IMR-90 (cell line): ENCODE measurements around the gene BRI3BP. TPM values are rescaled to one million over a fixed set of nuclear protein-coding genes. Genes with fewer than 3 reads are reported as not detected.

ENCODE experiments used
- ATAC-seq: fragments of 200-7000 bp; cut with Tn5 transposase; 2 replicates; pipeline ENCODE4 v1.9.1; 2020; ENCODE audit warnings: low read depth, mild to moderate bottlenecking, moderate library complexity
- BruUV-seq: library from RNA; stranded (reverse); fragments of 400-500 nt; replicated peaks from 2 replicates; lab custom pipeline; 2021; lab: Mats Ljungman, UMichigan
- CTCF ChIA-PET: fragments of 300-600 bp; formaldehyde crosslinking; extraction: SDS; loops from one replicate; lab custom pipeline; 2021; ENCODE audit warnings: antibody characterized with exemption; lab: Yijun Ruan, JAX
- POLR2A ChIA-PET: fragments of 300-600 bp; sonication (Branson Sonifier 250); formaldehyde crosslinking; loops from one replicate; lab custom pipeline; 2022; ENCODE audit warnings: antibody characterized with exemption; ENCODE audit not compliant: unreplicated experiment; lab: Charles Lee
- DNase-seq: peaks from one replicate; pipeline ENCODE4 v3.0.0; 2013
- H2AFZ ChIP-seq: replicated peaks from 2 replicates; pipeline ENCODE3; 2013; ENCODE audit warnings: low read length, mild to moderate bottlenecking; ENCODE audit not compliant: poor library complexity
- H2AK5ac ChIP-seq: 2 replicates; pipeline ENCODE4 v1.6.1; 2013; ENCODE audit warnings: low read depth, low read length, inconsistent platforms
- H2AK9ac ChIP-seq: replicated peaks from 2 replicates; pipeline ENCODE3; 2013; ENCODE audit warnings: mild to moderate bottlenecking, low read depth, low read length, moderate library complexity; ENCODE audit not compliant: poor library complexity
- H2BK120ac ChIP-seq: 2 replicates; pipeline ENCODE4 v1.6.1; 2013; ENCODE audit warnings: low read depth, low read length, inconsistent platforms
- H2BK15ac ChIP-seq: 3 replicates; pipeline ENCODE4 v1.6.1; 2013; ENCODE audit warnings: low read depth, low read length, inconsistent platforms
- H2BK20ac ChIP-seq: 2 replicates; pipeline ENCODE4 v1.6.1; 2013; ENCODE audit warnings: low read depth, mild to moderate bottlenecking, inconsistent platforms, low read length, moderate library complexity
- H2BK5ac ChIP-seq: 2 replicates; pipeline ENCODE4 v1.6.1; 2013; ENCODE audit warnings: mild to moderate bottlenecking, low read depth, low read length, inconsistent platforms; ENCODE audit not compliant: poor library complexity, severe bottlenecking
- H3K14ac ChIP-seq: replicated peaks from 2 replicates; pipeline ENCODE4 v1.6.1; 2013; ENCODE audit warnings: low read depth, low read length, inconsistent platforms
- H3K18ac ChIP-seq: 2 replicates; pipeline ENCODE4 v1.6.1; 2013; ENCODE audit warnings: low read depth, low read length, control low read depth
- H3K23ac ChIP-seq: 2 replicates; pipeline ENCODE4 v1.6.1; 2013; ENCODE audit warnings: low read depth, low read length, inconsistent platforms
- H3K27ac ChIP-seq: 2 replicates; pipeline ENCODE4 v1.5.1; 2013; ENCODE audit warnings: mild to moderate bottlenecking, control low read depth, low read length; ENCODE audit not compliant: insufficient read depth
- H3K27me3 ChIP-seq: 2 replicates; pipeline ENCODE4 v1.6.1; 2013; ENCODE audit warnings: low read length; ENCODE audit not compliant: control insufficient read depth, insufficient read depth
- H3K36me3 ChIP-seq: 2 replicates; pipeline ENCODE4 v1.6.1; 2013; ENCODE audit warnings: low read length, mixed read lengths; ENCODE audit not compliant: control insufficient read depth, insufficient read depth
- H3K4ac ChIP-seq: 2 replicates; pipeline ENCODE4 v1.6.1; 2013; ENCODE audit warnings: low read depth, low read length, inconsistent platforms
- H3K4me1 ChIP-seq: 2 replicates; pipeline ENCODE4 v1.6.1; 2013; ENCODE audit warnings: low read length, mixed read lengths; ENCODE audit not compliant: control insufficient read depth, insufficient read depth
- H3K4me2 ChIP-seq: 2 replicates; pipeline ENCODE4 v1.6.1; 2013; ENCODE audit warnings: low read depth, mild to moderate bottlenecking, control low read depth, low read length, moderate library complexity
- H3K4me3 ChIP-seq: 2 replicates; pipeline ENCODE4 v1.5.1; 2013; ENCODE audit warnings: low read depth, mild to moderate bottlenecking, control low read depth, low read length, moderate library complexity; ENCODE audit not compliant: insufficient read depth
- H3K56ac ChIP-seq: 2 replicates; pipeline ENCODE4 v1.6.1; 2013; ENCODE audit warnings: low read length, inconsistent platforms; ENCODE audit not compliant: insufficient read depth; ENCODE audit errors: extremely low read depth
- H3K79me1 ChIP-seq, 2 experiments: 2 replicates each; pipeline ENCODE4 v1.6.1; 2013; ENCODE audit warnings: low read length in 2 of 2, inconsistent platforms in 1 of 2, low read depth in 1 of 2
- H3K9ac ChIP-seq: 2 replicates; pipeline ENCODE4 v1.6.1; 2013; ENCODE audit warnings: low read depth, low read length, control low read depth
- H3K9me1 ChIP-seq: 2 replicates; pipeline ENCODE4 v1.6.1; 2013; ENCODE audit warnings: low read length, inconsistent platforms; ENCODE audit not compliant: insufficient read depth
- H3K9me3 ChIP-seq: 2 replicates; pipeline ENCODE4 v1.6.1; 2013; ENCODE audit warnings: low read length; ENCODE audit not compliant: control insufficient read depth, insufficient read depth
- H4K20me1 ChIP-seq: 2 replicates; pipeline ENCODE4 v1.6.1; 2013; ENCODE audit warnings: low read length, inconsistent platforms; ENCODE audit not compliant: insufficient read depth
- H4K5ac ChIP-seq: 2 replicates; pipeline ENCODE4 v1.6.1; 2013; ENCODE audit warnings: mild to moderate bottlenecking, low read depth, low read length, control low read depth
- H4K8ac ChIP-seq, 2 experiments: 2 replicates each; pipeline ENCODE4 v1.6.1; 2013; ENCODE audit warnings: low read depth in 2 of 2, low read length in 2 of 2, control low read depth in 1 of 2, inconsistent platforms in 1 of 2
- H4K91ac ChIP-seq: 2 replicates; pipeline ENCODE4 v1.6.1; 2013; ENCODE audit warnings: low read depth, low read length, inconsistent platforms; ENCODE audit not compliant: insufficient read depth
- CEBPB ChIP-seq: IDR thresholded peaks from 2 replicates; pipeline ENCODE4 v1.6.1; 2012; ENCODE audit warnings: low read depth, low read length, improper control_type of control experiment
- CHD1 ChIP-seq: IDR thresholded peaks from 2 replicates; pipeline ENCODE4 v1.6.1; 2012; ENCODE audit warnings: low read depth, low read length, improper control_type of control experiment
- FOS ChIP-seq: fragments of 150-350 bp; IDR thresholded peaks from 2 replicates; pipeline ENCODE4 v1.6.1; 2016; ENCODE audit warnings: low read depth, low read length
- MXI1 ChIP-seq: IDR thresholded peaks from 2 replicates; pipeline ENCODE4 v1.6.1; 2012; ENCODE audit warnings: low read depth, mild to moderate bottlenecking, low read length, moderate library complexity, borderline replicate concordance
- NFE2L2 ChIP-seq: fragments of 150-350 bp; IDR thresholded peaks from 2 replicates; pipeline ENCODE4 v1.6.1; 2016; ENCODE audit warnings: low read depth, mild to moderate bottlenecking, low read length
- POLR2A ChIP-seq: IDR thresholded peaks from 2 replicates; pipeline ENCODE4 v1.6.1; 2012; ENCODE audit warnings: mild to moderate bottlenecking, low read depth, low read length
- RCOR1 ChIP-seq: IDR thresholded peaks from 2 replicates; pipeline ENCODE4 v1.6.1; 2012; ENCODE audit warnings: mild to moderate bottlenecking, low read length, improper control_type of control experiment; ENCODE audit not compliant: insufficient replicate concordance
- RFX5 ChIP-seq: IDR thresholded peaks from 2 replicates; pipeline ENCODE4 v1.8.0; 2012; ENCODE audit warnings: low read depth, mild to moderate bottlenecking, low read length, moderate library complexity
- SMC3 ChIP-seq: fragments of 150-350 bp; IDR thresholded peaks from 2 replicates; pipeline ENCODE4 v1.6.1; 2016; ENCODE audit warnings: low read depth, mild to moderate bottlenecking, antibody characterized with exemption, low read length, moderate library complexity
- WGBS, 2 experiments: methylation state at CpG; one replicate each; pipeline versions ENCODE4 v1.1.5 to v1.1.7; 2013; ENCODE audit warnings: missing lambda C conversion rate in 2 of 2; ENCODE audit not compliant: insufficient read length in 1 of 2; ENCODE audit errors: extremely low coverage in 2 of 2; 5-methylcytosine and 5-hydroxymethylcytosine counted together
- dilution Hi-C: fragments of 300-500 bp; cut with HindIII; formaldehyde crosslinking; loops from one replicate; pipeline ENCODE4 v1.14.3; 2018; ENCODE audit warnings: low sequenced_read_pairs; ENCODE audit not compliant: unreplicated experiment
- in situ Hi-C: fragments of 300-500 bp; cut with MboI; formaldehyde crosslinking; loops from 3 replicates; pipeline ENCODE4 v1.14.3; 2019; ENCODE audit warnings: low sequenced_read_pairs, inconsistent platforms, mixed read lengths
- intact Hi-C: fragments of 100-400 bp; cut with micrococcal nuclease; formaldehyde crosslinking; loops from 2 replicates; pipeline ENCODE4 v1.10.0; 2022
- polyA plus RNA-seq, 3 experiments: library from polyadenylated mRNA; depleted of rRNA; stranded (reverse); fragments of >200 nt; gene quantifications; 2 replicates each; pipeline ENCODE4 v1.2.3, GENCODE V29; 2012; ENCODE audit warnings: low replicate concordance in 1 of 3
- total RNA-seq: library from RNA; depleted of rRNA; stranded (reverse); fragments of >200 nt; gene quantifications from 2 replicates; pipeline ENCODE4 v1.2.3, GENCODE V29; 2012
- TF ChIP-seq, protein P1 (sequence below): conservative IDR thresholded peaks from 2 replicates; pipeline ENCODE4 v1.5.1; 2012; ENCODE audit warnings: mild to moderate bottlenecking, low read depth, low read length, improper control_type of control experiment
- TF ChIP-seq, protein P2 (sequence below): fragments of 150-350 bp; IDR thresholded peaks from 2 replicates; pipeline ENCODE4 v1.6.1; 2016; ENCODE audit warnings: low read depth, mild to moderate bottlenecking, low read length, moderate library complexity, borderline replicate concordance
- TF ChIP-seq, protein P3 (sequence below): fragments of 150-350 bp; IDR thresholded peaks from 2 replicates; pipeline ENCODE4 v1.6.1; 2017; ENCODE audit warnings: mild to moderate bottlenecking, antibody characterized with exemption, low read length, low read depth

Gene BRI3BP
- total and polyA plus RNA-seq, 2 of the 4 experiments (the other 2 are of a cell fraction), result 2.5 to 2.8 TPM

DNA sequence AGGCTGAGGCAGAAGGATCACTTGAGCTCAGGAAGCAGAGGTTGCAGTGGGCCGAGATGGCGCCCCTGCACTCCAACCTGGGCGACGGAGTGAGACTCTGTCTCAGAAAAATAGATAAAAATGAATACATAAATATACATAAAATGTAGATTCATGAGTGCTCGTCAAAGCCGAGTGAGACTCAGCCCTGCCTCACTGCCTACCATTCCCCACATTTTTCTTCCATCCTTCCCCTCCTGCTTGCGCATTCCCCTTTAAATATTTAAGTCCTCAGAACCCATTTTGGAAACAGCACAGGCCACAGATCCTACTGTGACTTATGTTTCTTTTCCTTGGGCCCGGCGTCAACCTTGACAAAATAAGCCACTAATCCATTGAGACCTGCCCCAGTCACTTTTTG, 39.8 kb downstream of the BRI3BP start:
- in situ Hi-C loops, result no loop called here
- H4K20me1 ChIP-seq, result no peaks in the 10 kb centered on the region
- POLR2A ChIA-PET, result no interaction called here
- no peak overlapping the region for H2AK5ac ChIP-seq
- no peak overlapping the region for H3K14ac ChIP-seq
- H3K9me1 ChIP-seq, result no peaks in the 10 kb centered on the region
- no peaks in the 10 kb centered on the region for H3K36me3 ChIP-seq
- no peak overlapping the region for H2BK20ac ChIP-seq
- no peak overlapping the region for H3K23ac ChIP-seq
- H3K56ac ChIP-seq, result no peak overlapping the region
- H3K27me3 ChIP-seq, result no peaks in the 10 kb centered on the region
- H2AK9ac ChIP-seq, result no peak overlapping the region
- no peak for ATAC-seq
- H2BK5ac ChIP-seq, result no peak overlapping the region
- H4K8ac ChIP-seq, result no peak overlapping the region
- H3K79me1 ChIP-seq, result no peaks in the 10 kb centered on the region
- dilution Hi-C loops, result no loop called here
- DNase-seq, result no peak
- H3K9ac ChIP-seq, result no peak overlapping the region
- CTCF ChIA-PET, result no interaction called here
- H3K27ac ChIP-seq, result no peak overlapping the region
- intact Hi-C loops, result no loop called here
- no peak overlapping the region for H3K4me2 ChIP-seq
- WGBS, 2 experiments, result 90% methylated on average over 3 of the region's 9 CpGs; no CpG with 5 or more reads in 1 of the 2 experiments
- no peaks in the 10 kb centered on the region for H3K9me3 ChIP-seq
- H4K91ac ChIP-seq, result no peak overlapping the region
- H3K18ac ChIP-seq, result no peak overlapping the region
- H3K4ac ChIP-seq, result no peak overlapping the region
- H2BK15ac ChIP-seq, result no peak overlapping the region
- no TSS peak for BruUV-seq
- H2AFZ ChIP-seq, result no peak overlapping the region
- H3K4me3 ChIP-seq, result no peak overlapping the region
- TF ChIP-seq RFX5 (no peak), CEBPB (no peak), CHD1 (no peak), FOS (no peak), NFE2L2 (no peak), SMC3 (no peak), POLR2A (no peak), RCOR1 (no peak), MXI1 (no peak)
- TF ChIP-seq, protein P1, sequence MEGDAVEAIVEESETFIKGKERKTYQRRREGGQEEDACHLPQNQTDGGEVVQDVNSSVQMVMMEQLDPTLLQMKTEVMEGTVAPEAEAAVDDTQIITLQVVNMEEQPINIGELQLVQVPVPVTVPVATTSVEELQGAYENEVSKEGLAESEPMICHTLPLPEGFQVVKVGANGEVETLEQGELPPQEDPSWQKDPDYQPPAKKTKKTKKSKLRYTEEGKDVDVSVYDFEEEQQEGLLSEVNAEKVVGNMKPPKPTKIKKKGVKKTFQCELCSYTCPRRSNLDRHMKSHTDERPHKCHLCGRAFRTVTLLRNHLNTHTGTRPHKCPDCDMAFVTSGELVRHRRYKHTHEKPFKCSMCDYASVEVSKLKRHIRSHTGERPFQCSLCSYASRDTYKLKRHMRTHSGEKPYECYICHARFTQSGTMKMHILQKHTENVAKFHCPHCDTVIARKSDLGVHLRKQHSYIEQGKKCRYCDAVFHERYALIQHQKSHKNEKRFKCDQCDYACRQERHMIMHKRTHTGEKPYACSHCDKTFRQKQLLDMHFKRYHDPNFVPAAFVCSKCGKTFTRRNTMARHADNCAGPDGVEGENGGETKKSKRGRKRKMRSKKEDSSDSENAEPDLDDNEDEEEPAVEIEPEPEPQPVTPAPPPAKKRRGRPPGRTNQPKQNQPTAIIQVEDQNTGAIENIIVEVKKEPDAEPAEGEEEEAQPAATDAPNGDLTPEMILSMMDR, result no peak
- TF ChIP-seq, protein P2, sequence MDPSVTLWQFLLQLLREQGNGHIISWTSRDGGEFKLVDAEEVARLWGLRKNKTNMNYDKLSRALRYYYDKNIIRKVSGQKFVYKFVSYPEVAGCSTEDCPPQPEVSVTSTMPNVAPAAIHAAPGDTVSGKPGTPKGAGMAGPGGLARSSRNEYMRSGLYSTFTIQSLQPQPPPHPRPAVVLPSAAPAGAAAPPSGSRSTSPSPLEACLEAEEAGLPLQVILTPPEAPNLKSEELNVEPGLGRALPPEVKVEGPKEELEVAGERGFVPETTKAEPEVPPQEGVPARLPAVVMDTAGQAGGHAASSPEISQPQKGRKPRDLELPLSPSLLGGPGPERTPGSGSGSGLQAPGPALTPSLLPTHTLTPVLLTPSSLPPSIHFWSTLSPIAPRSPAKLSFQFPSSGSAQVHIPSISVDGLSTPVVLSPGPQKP, result no peak
- TF ChIP-seq, protein P3, sequence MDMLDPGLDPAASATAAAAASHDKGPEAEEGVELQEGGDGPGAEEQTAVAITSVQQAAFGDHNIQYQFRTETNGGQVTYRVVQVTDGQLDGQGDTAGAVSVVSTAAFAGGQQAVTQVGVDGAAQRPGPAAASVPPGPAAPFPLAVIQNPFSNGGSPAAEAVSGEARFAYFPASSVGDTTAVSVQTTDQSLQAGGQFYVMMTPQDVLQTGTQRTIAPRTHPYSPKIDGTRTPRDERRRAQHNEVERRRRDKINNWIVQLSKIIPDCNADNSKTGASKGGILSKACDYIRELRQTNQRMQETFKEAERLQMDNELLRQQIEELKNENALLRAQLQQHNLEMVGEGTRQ, result no peak
- H2BK120ac ChIP-seq, result no peak overlapping the region
- H3K4me1 ChIP-seq, result no peaks in the 10 kb centered on the region
- H4K5ac ChIP-seq, result no peak overlapping the region
